Fibroblast of skin of right quadriceps (primary cell): ENCODE data around the gene RNASEH2B.
A peak's percentile ranks its signal among the peaks of the same experiment; 100 is the strongest.

Source experiments
- DNase-seq: peaks from one replicate; pipeline ENCODE4 v3.0.0-alpha.2; 2013

Gene RNASEH2B

GRCh38 chr13:50942630-50943311, 33.2 kb downstream of the RNASEH2B start:
- DNase-seq = no peak

- no peak for DNase-seq
Measured at GRCh38 chr13:50945669-50946068, 36.1 kb downstream of the RNASEH2B start.

GRCh38 chr13:50948601-50949000, 39.0 kb downstream of the RNASEH2B start:
- DNase-seq = peak; percentile 65

GRCh38 chr13:50950849-50951248, 41.3 kb downstream of the RNASEH2B start:
- DNase-seq = no peak

GRCh38 chr13:50951366-50951765, 41.8 kb downstream of the RNASEH2B start:
- peak; percentile 57 for DNase-seq

- no peak for DNase-seq
Measured at GRCh38 chr13:50955241-50955640, 45.6 kb downstream of the RNASEH2B start.

- DNase-seq = no peak
Measured at GRCh38 chr13:50955798-50956197, 46.2 kb downstream of the RNASEH2B start.

GRCh38 chr13:50957620-50958019, 48.0 kb downstream of the RNASEH2B start:
- no peak for DNase-seq

- peak; percentile 10 for DNase-seq
Measured at GRCh38 chr13:50969691-50970090, 60.1 kb downstream of the RNASEH2B start.

GRCh38 chr13:50970956-50971355, 61.4 kb downstream of the RNASEH2B start:
- DNase-seq = no peak

GRCh38 chr13:50974268-50974667, 64.7 kb downstream of the RNASEH2B start:
- no peak for DNase-seq

GRCh38 chr13:50979187-50979586, 69.6 kb downstream of the RNASEH2B start:
- no peak for DNase-seq

GRCh38 chr13:50981686-50982085, 72.1 kb downstream of the RNASEH2B start:
- DNase-seq = no peak

GRCh38 chr13:50989476-50989875, 79.9 kb downstream of the RNASEH2B start:
- no peak for DNase-seq

GRCh38 chr13:50990065-50990817, 80.7 kb downstream of the RNASEH2B start:
- DNase-seq = no peak

- peak; percentile 31 for DNase-seq
Measured at GRCh38 chr13:50990818-50991506, 81.4 kb downstream of the RNASEH2B start.

- DNase-seq = no peak
Measured at GRCh38 chr13:50991579-50992521, 82.3 kb downstream of the RNASEH2B start.

- DNase-seq = no peak
Measured at GRCh38 chr13:50993371-50993770, 83.8 kb downstream of the RNASEH2B start.

GRCh38 chr13:50993934-50994333, 84.3 kb downstream of the RNASEH2B start:
- peak; percentile 59 for DNase-seq

- no peak for DNase-seq
Measured at GRCh38 chr13:50994651-50995050, 85.1 kb downstream of the RNASEH2B start.

GRCh38 chr13:50995854-50996253, 86.3 kb downstream of the RNASEH2B start:
- DNase-seq = no peak

- DNase-seq = no peak
Measured at GRCh38 chr13:50998326-50998725, 88.7 kb downstream of the RNASEH2B start.

- no peak for DNase-seq
Measured at GRCh38 chr13:50999641-51000040, 90.0 kb downstream of the RNASEH2B start.
